GDM1 (cell line): ENCODE measurements around the gene NCOA7.
"Not testable (repeated sequence)": the region's sequence is repeated elsewhere in the genome, so short reads cannot be mapped to it uniquely, and the experiment has no call there.

ENCODE experiments used
- DNase-seq: peaks from one replicate; lab custom pipeline; 2025; lab: John Stamatoyannopoulos, UW

The NCOA7 gene

DNA sequence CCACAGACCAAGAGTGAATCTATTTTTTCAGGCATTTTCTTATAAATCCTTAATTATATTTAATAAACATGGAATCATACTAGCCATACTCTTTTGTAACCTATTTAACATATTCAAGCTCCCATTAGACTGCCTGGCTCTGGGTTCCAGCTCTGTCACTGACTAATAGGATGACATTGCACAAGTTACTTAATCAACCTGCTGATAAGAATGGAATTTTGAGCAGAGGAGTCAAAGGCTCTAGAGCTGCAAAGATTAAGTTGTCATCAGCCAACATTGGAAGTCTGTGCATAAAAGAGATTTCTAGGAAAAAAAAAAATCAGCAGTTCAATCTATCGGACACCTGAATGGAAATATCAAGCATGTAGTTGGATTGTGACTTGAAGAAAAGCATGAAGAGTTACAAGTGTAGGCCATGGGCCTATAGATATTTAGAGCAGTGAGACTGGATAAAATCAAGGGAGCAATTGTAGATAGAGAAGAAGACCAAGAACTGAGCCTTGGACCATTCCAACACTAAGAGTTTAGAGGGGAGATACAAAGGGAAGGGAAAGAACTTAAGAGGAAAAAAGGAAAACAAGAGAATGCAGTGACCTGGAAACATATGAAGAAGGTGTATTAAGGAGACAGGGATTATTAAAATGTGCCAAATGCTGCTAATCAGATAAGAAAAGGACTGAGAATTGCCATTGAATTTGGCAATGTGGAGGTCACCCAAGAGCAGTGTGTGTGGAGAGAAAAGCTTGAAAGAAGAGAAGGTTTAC, 154.8 kb downstream of the NCOA7 start:
- no peak for DNase-seq

DNA sequence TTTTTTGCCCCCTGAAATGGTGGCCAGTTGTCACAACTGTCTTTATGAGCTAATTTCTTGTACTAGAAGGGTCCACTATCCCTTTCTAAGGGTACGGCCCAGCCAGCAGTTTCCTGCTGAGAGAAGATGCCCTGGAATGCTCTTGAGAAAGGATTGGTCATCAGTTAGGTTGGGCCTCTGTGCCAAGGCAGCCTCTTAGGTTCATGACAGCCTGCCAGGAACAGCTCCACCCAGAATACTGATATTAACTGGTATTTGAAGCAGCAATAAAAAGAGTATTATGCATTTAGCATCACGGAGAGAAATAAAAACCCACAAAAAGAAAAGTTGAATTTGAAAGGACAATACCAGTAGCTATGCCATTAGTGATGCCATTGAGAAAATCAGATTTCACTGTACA, 156.9 kb downstream of the NCOA7 start:
- no peak for DNase-seq

DNA sequence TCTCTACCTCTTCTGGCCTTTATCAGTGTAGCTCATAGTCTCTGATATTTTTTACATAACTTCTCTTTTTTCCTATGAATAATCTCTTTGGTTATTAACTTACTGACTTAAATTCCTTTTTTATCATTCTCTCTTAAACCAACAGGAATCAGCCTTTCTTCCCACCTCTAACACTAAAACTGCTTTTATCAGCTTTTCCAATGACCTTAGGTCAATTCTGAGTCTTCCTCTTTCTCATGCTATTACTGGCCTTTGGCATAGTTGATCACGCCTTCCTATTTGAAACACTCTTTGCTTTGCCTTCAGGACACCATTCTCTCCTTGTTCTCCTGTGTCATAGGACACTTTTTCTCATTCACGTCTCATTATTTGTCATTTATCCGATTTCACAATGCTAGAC, 157.7 kb downstream of the NCOA7 start:
- DNase-seq, result no peak

DNA sequence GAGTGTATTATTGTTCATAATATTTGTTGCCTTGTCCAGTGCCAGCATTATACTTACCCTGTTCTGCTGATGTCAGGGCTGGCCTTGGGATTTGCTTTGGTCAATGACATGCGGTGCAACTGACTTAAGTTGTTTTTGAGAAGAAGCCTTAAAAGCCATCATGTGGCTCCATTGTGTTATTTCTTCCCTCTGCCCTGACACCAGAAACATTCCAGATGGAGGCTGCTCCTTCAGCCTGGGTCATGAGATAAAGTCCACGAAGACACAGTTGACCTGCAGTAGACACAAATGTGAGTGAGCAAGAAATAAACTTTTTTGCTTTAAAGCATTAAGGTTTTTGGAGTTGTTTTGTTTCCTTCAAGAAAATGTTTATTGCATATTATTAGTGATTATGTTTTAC, 158.3 kb downstream of the NCOA7 start:
- DNase-seq, result no peak

DNA sequence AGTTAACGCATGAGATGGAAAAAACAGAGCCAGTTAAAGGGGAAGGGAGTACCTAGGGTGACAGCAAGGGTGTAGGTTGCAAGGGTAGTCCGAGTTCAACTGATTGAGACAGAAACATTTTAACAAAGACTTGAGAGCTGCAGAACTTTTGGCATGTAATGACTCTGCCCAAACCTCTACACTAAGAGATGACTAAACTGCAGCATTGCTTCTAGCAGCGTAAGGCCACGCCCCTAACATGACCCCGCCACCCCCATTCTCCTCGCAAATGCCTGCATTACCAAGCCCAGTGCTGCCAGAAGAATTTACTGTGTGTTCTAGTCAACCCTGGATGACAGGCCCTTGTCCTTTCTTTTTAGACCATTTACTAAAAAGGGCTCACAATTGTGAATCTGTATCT, 159.5 kb downstream of the NCOA7 start:
- no peak for DNase-seq

- DNase-seq, result not testable (repeated sequence)
Measured at GRCh38 chr6:125950716-125951115, 160.0 kb downstream of the NCOA7 start.

DNA sequence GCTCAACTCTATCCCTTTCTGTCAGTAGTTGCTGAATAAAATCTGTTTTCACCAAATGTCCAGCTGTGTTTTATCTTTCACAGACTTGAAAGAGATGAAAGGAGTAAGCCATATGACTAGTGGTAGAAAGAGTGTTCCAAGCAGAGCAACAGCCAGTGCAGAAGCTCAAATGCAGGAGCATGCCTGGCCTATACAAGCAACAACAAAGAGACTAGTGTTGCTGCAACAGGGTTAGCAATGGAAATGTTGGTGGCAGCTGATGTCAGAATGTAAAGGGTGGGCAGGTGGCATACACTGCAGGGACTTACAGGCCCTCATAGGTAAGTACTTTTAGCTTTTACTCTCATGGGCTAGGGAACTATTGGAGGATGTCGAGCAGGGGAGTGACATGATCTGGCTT, 160.6 kb downstream of the NCOA7 start:
- DNase-seq, result no peak

GRCh38 chr6:125952764-125953501, 162.2 kb downstream of the NCOA7 start:
- DNase-seq, result no peak

- DNase-seq, result no peak
Measured at GRCh38 chr6:125953502-125953875, 162.7 kb downstream of the NCOA7 start.

GRCh38 chr6:125954735-125955339, 164.1 kb downstream of the NCOA7 start:
- no peak for DNase-seq

DNA sequence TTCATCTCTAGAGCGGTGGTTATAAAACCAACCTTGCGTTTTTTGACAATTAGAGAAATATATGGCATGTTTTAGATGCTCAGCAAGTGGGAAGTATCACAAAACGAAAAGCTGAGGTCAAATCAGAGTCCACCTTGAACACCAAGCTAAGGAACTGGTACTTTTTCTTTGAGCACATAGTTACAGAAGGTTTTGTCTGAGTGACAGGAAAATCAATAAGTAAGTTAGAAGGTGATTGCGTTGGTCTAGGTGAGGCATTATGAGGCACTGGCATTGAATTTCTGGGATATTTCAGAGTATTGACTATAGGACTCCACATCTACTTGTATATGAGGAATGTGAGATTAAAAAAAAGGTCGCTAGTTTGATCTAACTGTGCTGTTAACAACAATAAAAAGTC, 165.2 kb downstream of the NCOA7 start:
- DNase-seq, result no peak

- peak; percentile 97 for DNase-seq
Measured at GRCh38 chr6:125956506-125957390, 166.0 kb downstream of the NCOA7 start, which contains the start of gene HINT3. Gene HINT3, plus strand, starts transcription at chr6:125956770. Its CDS starts 208 bp downstream, at chr6:125956978.

- DNase-seq, result no peak
Measured at GRCh38 chr6:125957391-125957693, 166.6 kb downstream of the NCOA7 start.

- no peak for DNase-seq
Measured at GRCh38 chr6:125957845-125958244, 167.1 kb downstream of the NCOA7 start.

DNA sequence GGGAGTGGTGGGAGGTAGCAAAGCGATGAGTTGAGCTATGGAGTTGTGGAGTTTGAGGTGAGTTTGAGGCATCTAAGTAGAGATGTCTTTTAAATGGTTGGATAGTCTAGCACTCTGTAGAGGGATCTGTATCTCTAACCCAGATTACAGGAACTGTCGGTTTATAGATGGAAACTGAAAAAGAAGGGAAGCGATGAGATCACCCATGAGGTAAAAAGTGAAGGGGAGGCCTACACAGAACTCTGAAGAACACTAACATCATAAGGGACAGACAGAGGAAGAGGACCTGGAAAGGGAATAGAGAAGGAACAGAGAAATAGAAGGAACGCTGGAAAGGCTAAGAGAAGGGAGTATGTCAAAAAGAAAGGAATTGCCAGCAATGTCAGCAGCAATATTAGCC, 168.3 kb downstream of the NCOA7 start:
- no peak for DNase-seq

DNA sequence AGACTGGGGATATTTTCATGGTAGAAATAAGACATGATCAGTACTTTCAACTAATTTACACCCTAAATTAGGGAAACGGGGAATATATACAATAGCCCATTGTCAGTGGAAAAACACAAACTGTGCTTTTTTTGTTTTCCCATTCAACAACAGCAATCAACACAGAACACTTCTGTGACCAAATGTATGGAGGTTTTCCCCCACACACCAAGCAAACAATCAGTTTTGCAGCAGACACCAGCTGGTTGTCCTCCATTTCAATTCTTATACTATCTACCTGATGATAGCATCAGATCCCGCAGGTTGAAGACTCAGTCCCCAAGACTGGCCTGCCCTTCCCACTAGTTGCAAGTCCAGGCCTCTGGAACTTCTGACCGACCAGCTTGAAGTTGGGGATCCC, 170.4 kb downstream of the NCOA7 start:
- no peak for DNase-seq

GRCh38 chr6:125962900-125963497, 172.2 kb downstream of the NCOA7 start:
- no peak for DNase-seq

GRCh38 chr6:125963817-125964216, 173.1 kb downstream of the NCOA7 start:
- no peak for DNase-seq

GRCh38 chr6:125966569-125966968, 175.8 kb downstream of the NCOA7 start:
- DNase-seq, result no peak

GRCh38 chr6:125968493-125968892, 177.7 kb downstream of the NCOA7 start:
- no peak for DNase-seq

DNA sequence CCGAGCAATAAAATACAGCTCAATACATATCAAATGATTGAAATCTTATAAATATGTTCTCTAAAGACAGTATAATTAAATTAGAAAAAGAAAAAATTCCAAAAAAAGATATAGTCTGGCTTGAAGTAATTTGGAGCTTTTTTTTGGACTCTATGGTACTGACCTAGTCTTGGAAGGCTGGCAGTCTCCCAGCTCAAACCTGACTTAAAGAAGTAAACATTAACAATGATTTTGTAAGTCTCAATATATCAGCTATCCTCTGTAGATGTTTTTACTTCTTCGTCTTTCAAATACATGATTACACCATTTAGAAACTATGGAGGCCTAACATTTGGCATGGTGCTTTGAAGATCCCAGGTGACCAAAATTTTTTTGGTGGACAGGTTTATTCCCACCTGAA, 180.0 kb downstream of the NCOA7 start:
- DNase-seq, result no peak

GRCh38 chr6:125972478-125972877, 181.7 kb downstream of the NCOA7 start:
- not testable (repeated sequence) for DNase-seq
